Measurements from ENCODE around the gene EXD1. TPM values are rescaled to one million over a fixed set of nuclear protein-coding genes. Genes with fewer than 3 reads are reported as not detected.
"Not testable (repeated sequence)": the region's sequence is repeated elsewhere in the genome, so short reads cannot be mapped to it uniquely, and the experiment has no call there.

The EXD1 gene
- total and polyA plus RNA-seq, 2 experiments from 2014 or later, result not detected

- peaks cover 12% of the 10 kb centered on the region for H3K4me1 ChIP-seq (ENCODE audit: low read depth)
- H3K36me3 ChIP-seq, result peaks cover 23% of the 10 kb centered on the region
- H3K4me3 ChIP-seq, result no peak overlapping the region
- H3K27ac ChIP-seq, result no peak overlapping the region
- no peak for TF ChIP-seq CTCF (IDR thresholded peaks at IDR 0.05; ENCODE audit: low read depth, low read length)
- no peaks in the 10 kb centered on the region for H3K27me3 ChIP-seq
- no peaks in the 10 kb centered on the region for H3K9me3 ChIP-seq (ENCODE audit: low read depth)
- DNase-seq (ENCODE audit: low read depth in 1 of 2, low spot score in 1 of 2), result no peak
These were observed 25.5 kb upstream of the EXD1 start for GRCh38 chr15:41256103-41256502.

- H3K27ac ChIP-seq, result no peak overlapping the region
- no peaks in the 10 kb centered on the region for H3K27me3 ChIP-seq
- no peak for TF ChIP-seq CTCF (IDR thresholded peaks at IDR 0.05; ENCODE audit: low read depth, low read length)
- H3K36me3 ChIP-seq, result peaks cover 23% of the 10 kb centered on the region
- peaks cover 16% of the 10 kb centered on the region for H3K4me1 ChIP-seq (ENCODE audit: low read depth)
- H3K4me3 ChIP-seq, result no peak overlapping the region
- no peaks in the 10 kb centered on the region for H3K9me3 ChIP-seq (ENCODE audit: low read depth)
- DNase-seq (ENCODE audit: low read depth in 1 of 2, low spot score in 1 of 2), result no peak
These were observed 24.0 kb upstream of the EXD1 start for GRCh38 chr15:41254560-41254959.

- H3K4me3 ChIP-seq, result no peak overlapping the region
- DNase-seq (ENCODE audit: low read depth in 1 of 2, low spot score in 1 of 2), result no peak
- H3K36me3 ChIP-seq, result peaks cover 14% of the 10 kb centered on the region
- no peak overlapping the region for H3K27ac ChIP-seq
- H3K4me1 ChIP-seq (ENCODE audit: low read depth), result peaks cover 5% of the 10 kb centered on the region
- H3K9me3 ChIP-seq (ENCODE audit: low read depth), result no peaks in the 10 kb centered on the region
- TF ChIP-seq CTCF (IDR thresholded peaks at IDR 0.05; ENCODE audit: low read depth, low read length), result no peak
- H3K27me3 ChIP-seq, result no peaks in the 10 kb centered on the region
These were observed 20.9 kb upstream of the EXD1 start for GRCh38 chr15:41251411-41251810.

- not testable (repeated sequence) for H3K4me3 ChIP-seq; H3K9me3 ChIP-seq (ENCODE audit: low read depth); H3K27ac ChIP-seq; H3K27me3 ChIP-seq; H3K4me1 ChIP-seq (ENCODE audit: low read depth); DNase-seq (ENCODE audit: low read depth in 1 of 2, low spot score in 1 of 2)
- peaks cover 10% of the 10 kb centered on the region for H3K36me3 ChIP-seq
These were observed 20.2 kb upstream of the EXD1 start for GRCh38 chr15:41250745-41251144.

GRCh38 chr15:41241221-41241964, 10.8 kb upstream of the EXD1 start:
- DNase-seq (ENCODE audit: low read depth in 1 of 2, low spot score in 1 of 2), result peak; percentile 24 to 86
- H3K4me1 ChIP-seq (ENCODE audit: low read depth), result peaks cover 15% of the 10 kb centered on the region
- peaks cover 11% of the 10 kb centered on the region for H3K36me3 ChIP-seq
- no peak for TF ChIP-seq CTCF (IDR thresholded peaks at IDR 0.05; ENCODE audit: low read depth, low read length)
- H3K9me3 ChIP-seq (ENCODE audit: low read depth), result no peaks in the 10 kb centered on the region
- no peaks in the 10 kb centered on the region for H3K27me3 ChIP-seq
- peak overlapping the region; percentile 74 for H3K27ac ChIP-seq
- H3K4me3 ChIP-seq, result no peak overlapping the region

GRCh38 chr15:41238100-41238499, 7.5 kb upstream of the EXD1 start:
- no peak for DNase-seq (ENCODE audit: low read depth in 1 of 2, low spot score in 1 of 2)
- no peaks in the 10 kb centered on the region for H3K36me3 ChIP-seq
- H3K4me1 ChIP-seq (ENCODE audit: low read depth), result peaks cover 15% of the 10 kb centered on the region
- H3K4me3 ChIP-seq, result no peak overlapping the region
- no peaks in the 10 kb centered on the region for H3K27me3 ChIP-seq
- no peak for TF ChIP-seq CTCF (IDR thresholded peaks at IDR 0.05; ENCODE audit: low read depth, low read length)
- H3K27ac ChIP-seq, result no peak overlapping the region
- H3K9me3 ChIP-seq (ENCODE audit: low read depth), result no peaks in the 10 kb centered on the region

Measured in cardiac muscle cell (in vitro differentiated cells and primary cell).